ENCODE results near the gene RUNX2.

DNA sequence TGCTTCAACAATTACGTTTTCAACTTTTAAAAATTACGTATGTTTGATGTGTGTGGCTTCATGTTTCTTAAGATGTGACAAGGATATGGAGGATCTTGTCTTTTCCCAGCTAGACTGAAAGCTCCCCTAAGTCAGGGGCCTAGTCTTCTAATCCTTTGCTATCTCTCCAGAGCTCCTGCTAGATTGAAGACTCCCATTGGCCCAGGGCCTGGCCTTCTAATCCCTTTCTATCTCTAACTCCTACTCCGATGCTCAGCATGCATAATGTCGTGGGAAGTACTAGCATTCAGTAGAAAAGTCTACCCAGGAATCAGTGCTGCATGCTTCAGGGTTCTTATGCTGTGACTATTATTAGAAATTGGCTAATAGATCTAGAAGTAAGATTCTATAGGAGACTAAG lies 194.4 kb downstream of the RUNX2 start:
- TF ChIP-seq, protein P1, sequence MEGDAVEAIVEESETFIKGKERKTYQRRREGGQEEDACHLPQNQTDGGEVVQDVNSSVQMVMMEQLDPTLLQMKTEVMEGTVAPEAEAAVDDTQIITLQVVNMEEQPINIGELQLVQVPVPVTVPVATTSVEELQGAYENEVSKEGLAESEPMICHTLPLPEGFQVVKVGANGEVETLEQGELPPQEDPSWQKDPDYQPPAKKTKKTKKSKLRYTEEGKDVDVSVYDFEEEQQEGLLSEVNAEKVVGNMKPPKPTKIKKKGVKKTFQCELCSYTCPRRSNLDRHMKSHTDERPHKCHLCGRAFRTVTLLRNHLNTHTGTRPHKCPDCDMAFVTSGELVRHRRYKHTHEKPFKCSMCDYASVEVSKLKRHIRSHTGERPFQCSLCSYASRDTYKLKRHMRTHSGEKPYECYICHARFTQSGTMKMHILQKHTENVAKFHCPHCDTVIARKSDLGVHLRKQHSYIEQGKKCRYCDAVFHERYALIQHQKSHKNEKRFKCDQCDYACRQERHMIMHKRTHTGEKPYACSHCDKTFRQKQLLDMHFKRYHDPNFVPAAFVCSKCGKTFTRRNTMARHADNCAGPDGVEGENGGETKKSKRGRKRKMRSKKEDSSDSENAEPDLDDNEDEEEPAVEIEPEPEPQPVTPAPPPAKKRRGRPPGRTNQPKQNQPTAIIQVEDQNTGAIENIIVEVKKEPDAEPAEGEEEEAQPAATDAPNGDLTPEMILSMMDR (IDR thresholded peaks at IDR 0.05; ENCODE audit: low read length) = no peak
- no peak for TF ChIP-seq EZH2 (IDR thresholded peaks at IDR 0.05; ENCODE audit: borderline replicate concordance, low read length)

Data from OCI-LY1 (cell line).